NCI-H526 treated with DMSO at 0.1 percent for 48 hours (cell line): ENCODE results near the gene RPS14.
"Not testable (repeated sequence)": the region's sequence is repeated elsewhere in the genome, so short reads cannot be mapped to it uniquely, and the experiment has no call there.

Experiments
- DNase-seq: peaks from one replicate; lab custom pipeline; 2025; lab: John Stamatoyannopoulos, UW

Gene RPS14

GRCh38 chr5:150443242-150444075 is 6.1 kb downstream of the RPS14 start:
- no peak for DNase-seq

GRCh38 chr5:150442699-150443080 is 6.8 kb downstream of the RPS14 start:
- no peak for DNase-seq

- no peak for DNase-seq
These were observed 7.5 kb downstream of the RPS14 start for GRCh38 chr5:150441813-150442698.

GRCh38 chr5:150440948-150441812 is 8.4 kb downstream of the RPS14 start:
- DNase-seq = no peak

GRCh38 chr5:150438873-150439546 is 10.5 kb downstream of the RPS14 start:
- DNase-seq = no peak

GRCh38 chr5:150436141-150436680 is 13.3 kb downstream of the RPS14 start:
- DNase-seq = peak; percentile 77

- no peak for DNase-seq
These were observed 15.1 kb downstream of the RPS14 start for GRCh38 chr5:150434464-150434863.

GRCh38 chr5:150431574-150431973 is 18.0 kb downstream of the RPS14 start:
- no peak for DNase-seq

- no peak for DNase-seq
These were observed 18.5 kb downstream of the RPS14 start for GRCh38 chr5:150431048-150431447.

GRCh38 chr5:150429410-150429873 is 20.1 kb downstream of the RPS14 start:
- DNase-seq = no peak

- no peak for DNase-seq
These were observed 20.6 kb downstream of the RPS14 start for GRCh38 chr5:150428978-150429377.

- DNase-seq = no peak
These were observed 21.2 kb downstream of the RPS14 start for GRCh38 chr5:150428106-150428876.

- not testable (repeated sequence) for DNase-seq
These were observed 23.4 kb downstream of the RPS14 start for GRCh38 chr5:150426165-150426564.

GRCh38 chr5:150422758-150423157 is 26.8 kb downstream of the RPS14 start:
- DNase-seq = no peak

- no peak for DNase-seq
These were observed 27.5 kb downstream of the RPS14 start for GRCh38 chr5:150422075-150422474.

- no peak for DNase-seq
These were observed 29.8 kb downstream of the RPS14 start for GRCh38 chr5:150419630-150420270.

- not testable (repeated sequence) for DNase-seq
These were observed 35.4 kb downstream of the RPS14 start for GRCh38 chr5:150413902-150414790.

GRCh38 chr5:150413176-150413901 is 36.2 kb downstream of the RPS14 start:
- no peak for DNase-seq
